ENCODE results near the gene TCN2.
"Not testable (repeated sequence)": the region's sequence is repeated elsewhere in the genome, so short reads cannot be mapped to it uniquely, and the experiment has no call there.

TCN2 gene

GRCh38 chr22:30606455-30607299 lies at the start of gene TCN2:
TCN2 (plus strand) TSS chr22:30607174; CDS start chr22:30607332, 158 bp downstream.
- DNase-seq (ENCODE audit: low read depth, low spot score), result peak; percentile 92

GRCh38 chr22:30557243-30557642 lies 49.7 kb upstream of the TCN2 start:
- no peak for DNase-seq (ENCODE audit: low read depth, low spot score)

- DNase-seq (ENCODE audit: low read depth, low spot score), result no peak
These were observed 47.1 kb upstream of the TCN2 start for GRCh38 chr22:30559889-30560288.

GRCh38 chr22:30560643-30561202 lies 46.3 kb upstream of the TCN2 start:
- DNase-seq (ENCODE audit: low read depth, low spot score), result not testable (repeated sequence)

- peak; percentile 75 for DNase-seq (ENCODE audit: low read depth, low spot score)
These were observed 45.4 kb upstream of the TCN2 start for GRCh38 chr22:30561402-30562189.

GRCh38 chr22:30562366-30562765 lies 44.6 kb upstream of the TCN2 start:
- DNase-seq (ENCODE audit: low read depth, low spot score), result no peak

- no peak for DNase-seq (ENCODE audit: low read depth, low spot score)
These were observed 42.8 kb upstream of the TCN2 start for GRCh38 chr22:30564045-30564760.

GRCh38 chr22:30564761-30565119 lies 42.2 kb upstream of the TCN2 start:
- no peak for DNase-seq (ENCODE audit: low read depth, low spot score)

GRCh38 chr22:30565341-30565740 lies 41.6 kb upstream of the TCN2 start:
- no peak for DNase-seq (ENCODE audit: low read depth, low spot score)

- DNase-seq (ENCODE audit: low read depth, low spot score), result no peak
These were observed 40.8 kb upstream of the TCN2 start for GRCh38 chr22:30566125-30566524.

GRCh38 chr22:30567277-30567676 lies 39.7 kb upstream of the TCN2 start:
- DNase-seq (ENCODE audit: low read depth, low spot score), result not testable (repeated sequence)

- peak; percentile 61 for DNase-seq (ENCODE audit: low read depth, low spot score)
These were observed 38.7 kb upstream of the TCN2 start for GRCh38 chr22:30568137-30568805.

GRCh38 chr22:30569674-30570202 lies 37.2 kb upstream of the TCN2 start:
- no peak for DNase-seq (ENCODE audit: low read depth, low spot score)

- no peak for DNase-seq (ENCODE audit: low read depth, low spot score)
These were observed 34.8 kb upstream of the TCN2 start for GRCh38 chr22:30572210-30572609.

- no peak for DNase-seq (ENCODE audit: low read depth, low spot score)
These were observed 34.0 kb upstream of the TCN2 start for GRCh38 chr22:30572840-30573593.

GRCh38 chr22:30573594-30574094 lies 33.3 kb upstream of the TCN2 start:
- DNase-seq (ENCODE audit: low read depth, low spot score), result no peak

- DNase-seq (ENCODE audit: low read depth, low spot score), result no peak
These were observed 32.6 kb upstream of the TCN2 start, which contains the start of gene GAL3ST1 for GRCh38 chr22:30574095-30574981. GAL3ST1 (minus strand) TSS chr22:30574665; CDS start chr22:30557392, 17,273 bp downstream.

- DNase-seq (ENCODE audit: low read depth, low spot score), result no peak
These were observed 31.8 kb upstream of the TCN2 start for GRCh38 chr22:30574997-30575671.
